ENCODE measurements around the gene GAS2. TPM values are rescaled to one million over a fixed set of nuclear protein-coding genes. Genes with fewer than 3 reads are reported as not detected.

Gene GAS2
- total RNA-seq, 1 donor from 2014 or later = 27.0 TPM

GRCh38 chr11:22749536-22749935, 83.1 kb downstream of the GAS2 start:
- DNase-seq (ENCODE audit: low spot score in 2 of 2) = no peak
- H3K36me3 ChIP-seq = no peaks in the 10 kb centered on the region
- no peaks in the 10 kb centered on the region for H3K9me3 ChIP-seq
- no peak for TF ChIP-seq CTCF (IDR thresholded peaks at IDR 0.05)
- no peaks in the 10 kb centered on the region for H3K4me1 ChIP-seq
- no peak overlapping the region for H3K4me3 ChIP-seq
- no peaks in the 10 kb centered on the region for H3K27me3 ChIP-seq
- intact Hi-C loops (cut with DNase I) = no loop called here
- no peak overlapping the region for H3K27ac ChIP-seq

GRCh38 chr11:22752908-22753310, 86.5 kb downstream of the GAS2 start:
- no peak for DNase-seq (ENCODE audit: low spot score in 2 of 2)
- Histone ChIP-seq H3K27me3 (no peaks in the 10 kb centered on the region), H3K9me3 (no peaks in the 10 kb centered on the region), H3K4me1 (no peaks in the 10 kb centered on the region), H3K36me3 (no peaks in the 10 kb centered on the region), H3K4me3 (no peak overlapping the region), H3K27ac (no peak overlapping the region)
- no peak for TF ChIP-seq CTCF (IDR thresholded peaks at IDR 0.05)
- intact Hi-C loops (cut with DNase I) = no loop called here

DNA sequence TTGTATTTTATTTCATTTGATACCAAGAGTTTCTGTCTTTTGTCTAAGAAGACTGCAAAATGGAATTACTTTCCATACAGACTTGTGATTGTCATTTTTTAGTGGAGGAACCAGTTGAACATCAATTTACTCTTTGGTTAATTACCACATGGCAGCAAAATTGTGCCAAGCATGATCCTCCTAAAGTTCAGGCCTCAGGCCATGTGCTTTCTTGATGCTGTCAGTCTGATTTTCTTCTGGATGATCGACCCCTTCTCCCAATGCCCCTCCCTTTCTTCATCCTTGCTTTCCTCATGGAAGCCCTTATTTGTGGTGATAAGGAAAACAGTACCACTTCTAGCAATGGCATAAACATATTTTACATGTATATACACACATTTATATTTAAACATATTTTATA, 87.0 kb downstream of the GAS2 start:
- Histone ChIP-seq H3K27ac (no peak overlapping the region), H3K4me3 (no peak overlapping the region), H3K36me3 (no peaks in the 10 kb centered on the region), H3K9me3 (no peaks in the 10 kb centered on the region), H3K27me3 (no peaks in the 10 kb centered on the region), H3K4me1 (no peaks in the 10 kb centered on the region)
- TF ChIP-seq CTCF (IDR thresholded peaks at IDR 0.05) = no peak
- no peak for DNase-seq (ENCODE audit: low spot score in 2 of 2)
- intact Hi-C loops (cut with DNase I) = no loop called here

- H3K4me3 ChIP-seq = no peak overlapping the region
Observed at GRCh38 chr11:22761066-22761465, 94.7 kb downstream of the GAS2 start.

GRCh38 chr11:22763166-22763565, 96.8 kb downstream of the GAS2 start:
- H3K9me3 ChIP-seq = no peaks in the 10 kb centered on the region
- H3K36me3 ChIP-seq = no peaks in the 10 kb centered on the region
- intact Hi-C loops (cut with DNase I) = no loop called here
- H3K4me3 ChIP-seq = no peak overlapping the region
- TF ChIP-seq CTCF (IDR thresholded peaks at IDR 0.05) = no peak
- no peaks in the 10 kb centered on the region for H3K4me1 ChIP-seq
- H3K27ac ChIP-seq = no peak overlapping the region
- DNase-seq (ENCODE audit: low spot score in 2 of 2) = no peak
- H3K27me3 ChIP-seq = no peaks in the 10 kb centered on the region

More at GRCh38 chr11:22761066-22761465, 94.7 kb downstream of the GAS2 start:
- no peak for TF ChIP-seq CTCF (IDR thresholded peaks at IDR 0.05)
- H3K9me3 ChIP-seq = no peaks in the 10 kb centered on the region
- no peak for DNase-seq (ENCODE audit: low spot score in 2 of 2)
- intact Hi-C loops (cut with DNase I) = no loop called here
- H3K4me1 ChIP-seq = no peaks in the 10 kb centered on the region
- H3K27me3 ChIP-seq = no peaks in the 10 kb centered on the region
- H3K27ac ChIP-seq = no peak overlapping the region
- no peaks in the 10 kb centered on the region for H3K36me3 ChIP-seq

DNA sequence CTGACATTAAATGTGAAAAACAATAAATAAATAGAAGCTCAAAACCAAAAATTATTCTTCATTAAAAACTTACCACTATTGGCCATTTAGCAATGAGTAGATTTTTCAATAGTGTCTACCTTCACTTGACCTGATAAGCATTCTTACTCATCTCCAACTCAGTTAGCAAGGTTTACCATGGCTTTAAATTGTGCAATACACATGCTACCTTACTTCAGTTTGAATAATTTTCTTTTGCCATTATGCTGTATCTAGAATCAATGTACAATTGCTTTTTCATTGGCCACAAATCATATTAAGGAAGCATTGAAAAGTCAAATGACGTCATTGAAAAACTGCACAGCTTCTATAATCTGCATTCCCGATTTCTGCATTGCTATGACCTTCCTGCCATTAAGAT, 98.3 kb downstream of the GAS2 start:
- H3K9me3 ChIP-seq = no peaks in the 10 kb centered on the region
- H3K4me3 ChIP-seq = no peak overlapping the region
- DNase-seq (ENCODE audit: low spot score in 2 of 2) = no peak
- no peaks in the 10 kb centered on the region for H3K36me3 ChIP-seq
- intact Hi-C loops (cut with DNase I) = no loop called here
- no peaks in the 10 kb centered on the region for H3K27me3 ChIP-seq
- H3K27ac ChIP-seq = no peak overlapping the region
- no peaks in the 10 kb centered on the region for H3K4me1 ChIP-seq
- TF ChIP-seq CTCF (IDR thresholded peaks at IDR 0.05) = no peak
